ENCODE results near the gene GAN.
"Not testable (repeated sequence)": the region's sequence is repeated elsewhere in the genome, so short reads cannot be mapped to it uniquely, and the experiment has no call there.

GAN gene

DNA sequence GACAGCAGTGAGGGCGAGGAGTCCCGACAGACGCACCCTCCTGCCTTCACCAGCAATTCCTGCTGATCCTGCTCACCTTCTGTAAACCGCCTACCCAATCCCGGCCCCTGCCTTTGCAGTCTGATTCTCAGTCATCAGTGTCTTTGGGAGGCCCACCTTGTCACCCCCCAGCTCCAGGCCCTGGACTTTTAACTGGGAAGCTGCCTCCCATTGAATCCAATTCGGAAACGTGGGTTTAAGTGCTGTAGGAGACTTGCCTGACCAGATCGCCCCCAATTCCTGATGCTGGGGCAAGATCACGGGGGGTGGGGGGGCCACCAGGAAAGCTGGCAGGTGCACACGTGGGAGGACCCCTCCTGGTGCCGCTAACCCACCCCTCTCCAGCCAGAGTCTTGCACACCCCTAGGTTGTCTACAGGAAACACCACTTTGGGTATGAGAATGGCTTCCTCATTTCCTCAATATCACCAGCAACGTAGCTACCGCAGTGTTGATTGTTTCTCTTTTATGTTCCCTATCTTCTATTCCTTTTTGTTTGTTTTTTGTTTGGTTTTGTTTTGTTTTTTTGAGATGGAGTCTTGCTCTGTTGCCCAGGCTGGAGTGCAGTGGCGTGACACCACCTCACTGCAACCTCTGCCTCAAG, 83.2 kb downstream of the GAN start:
- DNase-seq (ENCODE audit: low spot score), result no peak

DNA sequence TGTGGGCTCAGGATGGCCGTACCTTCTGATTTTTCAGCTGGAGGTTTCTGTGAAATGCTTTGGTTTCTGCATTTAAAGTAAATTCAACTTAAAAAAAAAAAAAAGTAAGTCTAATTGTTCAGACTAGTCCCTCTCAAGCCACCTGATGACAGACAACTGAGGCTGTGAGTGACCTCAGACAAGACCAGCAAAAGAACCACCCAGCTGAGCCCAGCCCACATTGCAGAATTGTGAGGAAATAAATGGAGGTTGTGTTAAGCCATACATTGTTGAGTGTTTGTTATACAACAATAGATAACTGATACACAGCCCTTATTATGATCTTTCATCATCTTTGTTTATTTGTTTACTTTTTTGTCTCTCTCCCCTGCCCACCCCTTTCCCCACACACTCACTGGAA, 85.1 kb downstream of the GAN start:
- DNase-seq (ENCODE audit: low spot score), result no peak

GRCh38 chr16:81401035-81401950, 86.5 kb downstream of the GAN start:
- DNase-seq (ENCODE audit: low spot score), result peak; percentile 69

- DNase-seq (ENCODE audit: low spot score), result no peak
These were observed 88.4 kb downstream of the GAN start for GRCh38 chr16:81403208-81403600.

- DNase-seq (ENCODE audit: low spot score), result peak; percentile 83
These were observed 89.0 kb downstream of the GAN start for GRCh38 chr16:81403601-81404391.

GRCh38 chr16:81405002-81405401, 90.2 kb downstream of the GAN start:
- DNase-seq (ENCODE audit: low spot score), result not testable (repeated sequence)

DNA sequence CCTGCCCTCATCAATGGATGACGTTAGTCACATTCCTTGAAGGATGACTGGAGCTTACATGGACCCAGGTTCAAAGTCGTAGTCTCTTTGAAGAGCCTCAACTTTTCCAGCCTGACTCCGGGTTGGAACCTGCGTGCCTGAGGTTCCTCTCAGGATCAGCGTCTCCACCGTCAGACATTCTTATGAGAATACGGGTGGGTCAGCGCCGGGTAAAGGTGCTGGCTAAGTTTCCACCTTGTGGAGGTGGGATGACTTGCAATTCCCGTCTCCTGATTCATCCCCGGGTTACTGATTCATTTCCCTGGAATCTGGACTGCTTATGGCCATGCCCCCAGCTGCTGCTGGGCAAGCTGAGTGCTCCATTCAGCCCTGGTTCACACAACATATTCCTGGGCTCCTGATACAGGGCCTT, 90.9 kb downstream of the GAN start:
- DNase-seq (ENCODE audit: low spot score), result peak; percentile 94

DNA sequence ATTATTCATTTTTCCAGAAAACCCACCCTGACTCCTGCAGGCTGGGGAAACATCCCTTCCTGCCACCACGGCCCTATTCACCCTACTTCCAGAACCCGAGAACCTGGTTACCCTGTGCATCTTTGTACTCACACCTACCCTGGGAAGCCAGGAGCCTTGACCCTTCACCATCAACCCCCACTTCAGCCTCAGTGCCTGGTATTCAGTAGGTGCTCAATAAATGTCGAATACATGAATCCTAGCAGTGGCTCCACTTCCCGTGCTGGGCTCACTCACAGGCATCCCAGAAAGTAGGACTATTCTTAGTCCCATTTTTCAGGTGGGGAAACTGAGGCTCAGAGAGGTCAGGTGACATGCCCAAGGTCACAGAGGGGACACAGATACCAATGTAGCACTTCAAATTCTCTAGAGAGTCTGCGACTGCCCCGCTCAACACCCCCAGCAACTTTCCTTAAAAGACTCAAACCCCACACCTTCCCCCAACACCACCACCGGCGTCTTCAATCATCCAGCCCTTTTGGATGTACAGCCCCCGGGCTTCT, 93.7 kb downstream of the GAN start:
- no peak for DNase-seq (ENCODE audit: low spot score)

DNA sequence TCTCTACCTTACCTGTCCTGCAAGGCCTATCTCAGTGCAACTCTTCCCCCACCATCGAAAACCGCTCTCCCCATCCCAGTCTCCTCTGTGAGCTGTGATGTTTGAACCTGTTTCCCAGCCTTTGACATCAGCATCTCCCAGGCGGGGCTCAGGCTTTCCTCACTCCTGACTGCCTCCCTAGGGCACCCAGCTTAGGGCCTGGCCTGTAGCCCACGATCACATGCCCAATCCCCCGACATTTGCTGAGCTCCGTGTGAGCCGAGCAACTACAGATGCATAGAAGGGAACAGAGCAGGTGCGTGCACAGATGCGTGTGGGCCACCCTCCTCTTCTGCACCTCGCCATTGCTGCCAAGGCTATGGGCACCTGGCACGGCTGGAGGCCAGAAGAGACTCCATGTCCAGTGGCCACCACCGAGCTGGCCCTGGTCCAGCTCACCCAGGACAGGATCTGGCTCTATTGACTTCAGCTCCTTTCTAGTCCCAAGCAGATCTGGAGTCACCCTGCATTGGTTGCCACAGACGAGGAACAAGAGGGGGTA, 94.3 kb downstream of the GAN start:
- DNase-seq (ENCODE audit: low spot score), result no peak

DNA sequence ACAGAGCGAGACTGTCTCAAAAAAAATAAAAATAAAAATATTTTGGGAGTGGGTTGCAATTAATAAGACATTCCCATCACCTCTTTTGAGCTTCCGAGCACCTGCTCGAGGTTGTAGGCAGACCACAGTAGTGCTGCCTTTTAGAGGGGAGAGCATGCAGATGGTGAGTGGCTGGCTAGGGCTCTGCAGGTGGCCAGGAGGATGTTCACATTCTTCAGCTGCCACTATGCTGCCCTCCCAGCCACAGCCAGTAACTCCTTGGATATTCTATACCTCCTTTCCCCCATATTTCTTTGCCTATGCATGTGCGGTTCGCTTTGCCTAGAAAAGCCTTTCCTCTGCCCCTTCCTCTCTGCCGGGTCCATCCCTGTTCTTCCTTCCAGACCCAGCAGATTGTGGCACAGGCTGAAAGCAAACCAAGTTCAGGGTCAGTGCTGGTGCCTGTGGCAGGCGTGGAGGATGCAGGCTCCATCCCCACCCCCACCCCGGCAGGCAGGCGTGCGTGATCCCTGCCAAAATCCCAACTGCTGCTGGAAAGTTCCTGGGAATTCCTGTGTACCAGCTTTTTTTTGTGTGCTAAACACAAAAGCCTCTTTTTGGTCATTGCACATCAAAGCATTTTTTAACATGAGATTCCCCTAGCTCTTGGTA, 96.0 kb downstream of the GAN start:
- DNase-seq (ENCODE audit: low spot score), result no peak

DNA sequence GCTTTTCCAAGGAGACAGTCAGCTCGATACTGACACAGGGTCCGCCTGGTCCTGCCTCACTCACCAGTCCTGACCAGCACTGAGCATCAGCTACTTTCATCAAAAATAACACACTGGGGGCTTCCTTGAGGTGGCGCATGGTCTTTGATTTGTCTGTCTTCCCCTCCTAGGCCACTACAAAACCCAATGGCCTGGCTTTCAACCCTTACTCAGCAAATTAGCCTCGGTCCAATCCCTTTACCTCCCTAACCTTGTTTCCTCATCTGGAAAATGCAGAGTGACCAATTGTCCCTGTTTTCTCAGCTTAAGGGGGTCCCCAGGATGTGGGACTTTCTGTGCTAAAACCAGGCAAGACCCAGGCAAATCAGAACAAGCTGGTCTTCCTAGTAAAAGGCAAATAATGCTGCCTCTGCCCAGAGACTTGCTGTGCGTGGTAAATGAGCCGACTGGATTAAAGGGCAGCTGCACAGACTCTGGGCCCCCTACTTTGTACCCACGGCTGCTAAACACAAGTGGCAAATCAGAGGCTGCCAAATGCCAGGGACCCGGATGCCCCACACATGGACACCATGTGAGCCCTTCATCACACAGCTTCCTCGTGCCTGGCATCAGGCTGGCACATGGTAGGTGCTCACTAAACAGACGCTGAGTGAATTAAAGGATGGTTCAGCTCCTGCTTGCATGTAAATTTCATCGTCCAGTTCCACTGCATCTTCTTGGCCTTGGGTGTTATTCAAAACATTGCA, 98.7 kb downstream of the GAN start:
- DNase-seq (ENCODE audit: low spot score), result no peak

GRCh38 chr16:81415751-81416150, 101.0 kb downstream of the GAN start:
- no peak for DNase-seq (ENCODE audit: low spot score)

GRCh38 chr16:81416749-81417148, 102.0 kb downstream of the GAN start:
- no peak for DNase-seq (ENCODE audit: low spot score)

DNA sequence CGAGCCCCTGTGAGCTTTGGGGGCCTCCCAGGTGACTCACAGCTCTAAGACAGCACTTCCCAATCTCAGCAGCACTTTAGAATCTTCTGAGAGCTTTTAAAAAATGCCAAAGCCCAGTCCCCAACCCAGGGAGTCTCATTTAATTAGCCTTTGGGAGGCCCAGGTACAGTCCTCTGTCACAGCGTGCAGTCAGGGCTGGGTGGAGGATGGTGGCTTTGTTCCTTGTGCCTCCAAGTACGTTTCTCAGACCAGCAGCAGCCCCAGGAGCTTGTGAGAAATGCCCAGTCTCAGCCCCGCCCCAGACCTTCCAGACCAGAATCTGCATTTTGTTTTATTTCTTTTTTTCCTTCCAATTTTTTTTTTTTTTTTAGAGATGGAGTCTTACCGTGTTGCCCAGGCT, 102.4 kb downstream of the GAN start:
- DNase-seq (ENCODE audit: low spot score), result no peak

GRCh38 chr16:81419806-81420205, 105.0 kb downstream of the GAN start:
- no peak for DNase-seq (ENCODE audit: low spot score)

- no peak for DNase-seq (ENCODE audit: low spot score)
These were observed 106.4 kb downstream of the GAN start for GRCh38 chr16:81421126-81421525.

GRCh38 chr16:81421536-81421935, 106.8 kb downstream of the GAN start:
- DNase-seq (ENCODE audit: low spot score), result no peak

GRCh38 chr16:81422153-81422552, 107.4 kb downstream of the GAN start:
- DNase-seq (ENCODE audit: low spot score), result not testable (repeated sequence)

DNA sequence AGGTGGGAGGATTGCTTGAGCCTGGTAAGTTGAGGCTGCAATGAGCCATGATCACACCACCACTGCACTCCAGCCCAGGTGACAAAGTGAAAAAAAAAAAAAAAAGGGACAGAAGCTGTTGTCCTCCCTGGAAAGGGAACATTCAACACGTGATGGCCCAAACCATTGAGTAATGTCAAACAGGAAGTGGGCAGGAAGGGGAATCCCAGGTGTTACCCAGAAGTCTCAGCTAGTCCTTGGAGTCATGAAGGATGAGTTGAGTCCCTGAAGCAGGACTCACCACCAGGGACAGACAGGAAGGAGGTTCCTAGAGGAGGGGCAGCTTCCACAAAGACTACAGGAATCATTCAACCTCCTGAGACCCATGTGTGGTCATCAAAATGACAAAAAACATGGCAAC, 110.0 kb downstream of the GAN start:
- no peak for DNase-seq (ENCODE audit: low spot score)

GRCh38 chr16:81427219-81427618, 112.5 kb downstream of the GAN start:
- DNase-seq (ENCODE audit: low spot score), result no peak

DNA sequence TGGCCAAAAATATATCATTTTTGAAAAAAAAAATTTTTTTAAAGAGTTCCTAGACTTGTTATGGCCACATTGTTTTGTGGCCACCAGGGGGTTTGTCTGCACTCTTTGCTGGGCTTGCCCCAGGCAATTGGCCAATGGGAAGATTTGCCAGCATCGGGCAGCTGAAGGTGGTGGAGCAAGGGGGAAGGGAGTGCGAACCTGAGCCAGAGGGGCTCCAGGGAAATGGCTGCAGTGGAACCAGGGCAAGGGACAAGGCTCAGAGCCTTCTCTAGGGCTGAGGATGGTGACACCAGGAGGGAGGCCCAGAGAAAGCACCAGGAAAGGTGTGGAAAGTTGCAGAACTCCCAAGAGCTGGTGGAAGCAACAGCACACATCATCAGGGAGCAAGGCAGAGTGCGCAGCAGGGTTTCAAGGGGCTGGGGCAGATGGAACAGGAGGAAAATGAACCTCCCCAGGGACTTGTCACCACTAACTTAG, 114.3 kb downstream of the GAN start:
- DNase-seq (ENCODE audit: low spot score), result no peak
